ENCODE results near the gene CSGALNACT2.
A peak's percentile ranks its signal among the peaks of the same experiment; 100 is the strongest.

Gene CSGALNACT2

DNA sequence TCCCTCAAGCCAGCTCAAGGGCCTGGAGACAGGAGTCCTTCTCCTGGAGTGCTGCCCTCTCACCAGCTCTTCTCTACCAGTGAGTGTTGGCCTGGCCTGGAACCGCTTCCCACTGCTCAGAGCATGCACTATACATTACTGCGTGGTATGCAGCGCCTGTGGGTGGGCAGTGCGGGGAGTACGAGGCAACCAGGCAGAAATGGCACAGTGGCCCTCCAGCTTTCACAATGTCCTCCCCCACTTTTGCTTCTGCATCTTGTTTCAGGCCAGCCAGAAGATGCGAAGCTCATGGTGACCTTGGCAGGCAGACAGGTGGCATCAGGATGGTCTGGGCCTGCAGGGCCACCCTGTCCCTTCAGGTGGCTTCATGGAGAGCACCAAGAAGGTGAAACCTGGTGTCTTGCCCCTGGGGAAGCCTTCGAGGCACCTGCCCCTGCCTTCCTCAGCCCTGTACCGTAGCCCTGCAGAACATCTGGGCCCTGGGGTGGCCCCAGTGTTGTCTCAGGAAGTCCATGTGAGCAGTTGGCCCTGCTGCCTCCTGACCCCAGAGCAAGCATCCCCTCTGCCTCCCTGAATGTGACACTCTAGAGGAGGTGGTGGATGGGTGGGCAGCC, 92.8 kb downstream of the CSGALNACT2 start:
- no peak for DNase-seq

GRCh38 chr10:43231523-43232078, 93.4 kb downstream of the CSGALNACT2 start:
- DNase-seq = peak; percentile 37

DNA sequence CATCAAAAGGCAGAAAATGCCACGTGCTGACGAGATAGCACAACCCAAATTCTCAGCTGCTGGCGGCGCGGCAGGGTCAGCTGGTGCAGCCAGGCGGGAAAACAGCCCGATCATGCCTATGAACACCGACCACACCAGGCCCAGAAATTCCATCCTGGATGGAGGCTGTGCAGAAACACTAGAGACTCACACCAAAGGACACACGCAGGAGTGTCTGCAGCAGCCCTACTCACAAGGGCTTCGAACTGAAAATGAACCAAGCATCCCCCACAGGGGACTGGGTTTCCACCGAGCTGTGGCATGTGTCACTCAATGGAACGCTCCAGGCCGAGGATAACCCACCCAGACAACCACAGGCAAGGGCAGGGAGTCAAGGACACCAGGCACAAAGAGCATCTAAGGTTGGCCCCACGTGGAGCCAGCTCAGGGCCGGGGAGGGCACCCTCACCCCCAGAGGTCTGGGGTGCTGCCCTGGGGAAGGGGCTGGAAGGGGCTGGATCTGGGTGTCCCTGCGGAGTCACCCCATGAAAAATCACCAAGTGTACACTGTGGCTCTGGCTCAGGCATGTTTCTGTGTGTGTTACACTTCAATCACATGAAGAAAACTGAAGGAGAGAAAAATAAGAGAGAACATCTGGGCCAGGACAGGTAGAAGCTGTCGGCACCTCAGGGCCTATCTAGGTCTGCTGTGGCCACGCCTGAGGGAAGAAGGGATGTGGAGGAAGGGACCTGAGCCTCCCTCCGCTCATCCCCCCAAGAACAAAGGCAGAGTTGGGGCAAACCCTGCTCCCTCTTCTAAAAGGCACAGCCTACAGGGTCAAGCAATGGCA, 95.6 kb downstream of the CSGALNACT2 start:
- DNase-seq = peak; percentile 19

DNA sequence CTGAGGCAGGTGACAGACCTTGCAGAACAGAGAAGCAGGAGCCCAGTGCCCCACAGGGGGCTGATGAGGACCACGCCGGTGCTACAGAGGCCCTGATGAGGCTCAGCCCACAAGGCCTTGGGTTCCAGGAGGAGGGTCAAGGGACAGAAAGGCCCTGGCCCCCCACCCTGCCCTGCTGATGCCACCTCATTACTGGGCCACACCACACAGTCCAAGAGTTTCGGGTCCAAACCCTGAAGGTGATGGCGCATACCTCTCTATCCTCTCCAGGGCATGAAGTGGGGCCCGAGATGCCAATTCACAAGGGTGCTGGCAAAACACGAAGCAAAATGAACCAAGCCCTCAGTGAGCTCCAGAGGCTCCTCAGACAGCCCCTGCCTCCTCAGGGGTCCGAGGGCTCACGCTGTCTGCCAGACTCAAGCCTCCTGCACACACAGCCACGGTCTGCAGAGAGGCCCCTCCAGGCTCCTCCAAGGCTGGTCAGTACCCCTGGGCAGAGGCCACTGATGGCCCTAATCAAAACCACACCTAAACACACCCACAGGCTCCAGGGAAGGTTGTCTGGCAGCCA, 96.3 kb downstream of the CSGALNACT2 start:
- DNase-seq = peak; percentile 19

Measured in stimulated activated CD8-positive, alpha-beta memory T cell treated with anti-CD3 and anti-CD28 coated beads, Interleukin-4, amount 100 ng/mL, for 48 hours (primary cell).